ENCODE measurements around the gene INPP5F.

DNA sequence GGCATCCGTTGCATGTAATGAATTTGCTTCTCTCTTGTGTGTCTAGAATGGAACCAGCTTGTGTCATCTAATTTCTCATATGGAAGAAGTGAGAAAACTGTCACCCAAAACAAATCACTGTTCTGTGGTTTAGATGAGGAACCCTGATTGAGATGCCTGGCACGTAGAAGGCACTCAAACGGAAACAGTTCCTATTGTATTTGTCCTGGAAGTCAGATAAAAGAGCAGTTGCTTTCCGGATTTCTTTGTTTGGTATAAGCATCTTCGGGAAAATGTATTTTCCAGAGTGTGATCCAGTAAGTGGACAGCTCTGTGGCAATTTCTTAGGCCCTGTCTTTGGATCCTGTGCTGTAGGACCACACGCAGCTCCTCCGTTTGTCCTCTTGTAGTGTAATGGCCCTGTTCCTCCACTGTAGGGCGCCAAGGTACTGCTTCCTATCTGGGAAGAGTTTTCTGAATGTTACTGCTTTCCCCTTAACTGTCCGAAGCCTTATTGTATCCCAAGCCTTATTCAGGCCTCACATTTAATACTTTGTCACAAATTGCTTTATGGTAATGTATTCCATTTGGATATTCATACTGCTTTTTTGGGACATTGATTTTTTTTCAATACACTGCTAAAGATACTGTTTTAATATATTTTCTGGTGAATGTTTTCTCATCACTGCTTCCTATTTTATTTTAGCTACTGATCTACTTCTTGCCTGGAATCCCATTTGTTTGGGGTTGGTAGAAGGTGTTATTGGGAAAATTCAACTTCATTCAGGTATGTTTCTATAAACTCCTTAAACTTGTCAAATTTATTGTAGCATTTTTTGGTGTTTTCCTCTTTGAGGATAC, 24.8 kb downstream of the INPP5F start:
- TF ChIP-seq, protein P1, sequence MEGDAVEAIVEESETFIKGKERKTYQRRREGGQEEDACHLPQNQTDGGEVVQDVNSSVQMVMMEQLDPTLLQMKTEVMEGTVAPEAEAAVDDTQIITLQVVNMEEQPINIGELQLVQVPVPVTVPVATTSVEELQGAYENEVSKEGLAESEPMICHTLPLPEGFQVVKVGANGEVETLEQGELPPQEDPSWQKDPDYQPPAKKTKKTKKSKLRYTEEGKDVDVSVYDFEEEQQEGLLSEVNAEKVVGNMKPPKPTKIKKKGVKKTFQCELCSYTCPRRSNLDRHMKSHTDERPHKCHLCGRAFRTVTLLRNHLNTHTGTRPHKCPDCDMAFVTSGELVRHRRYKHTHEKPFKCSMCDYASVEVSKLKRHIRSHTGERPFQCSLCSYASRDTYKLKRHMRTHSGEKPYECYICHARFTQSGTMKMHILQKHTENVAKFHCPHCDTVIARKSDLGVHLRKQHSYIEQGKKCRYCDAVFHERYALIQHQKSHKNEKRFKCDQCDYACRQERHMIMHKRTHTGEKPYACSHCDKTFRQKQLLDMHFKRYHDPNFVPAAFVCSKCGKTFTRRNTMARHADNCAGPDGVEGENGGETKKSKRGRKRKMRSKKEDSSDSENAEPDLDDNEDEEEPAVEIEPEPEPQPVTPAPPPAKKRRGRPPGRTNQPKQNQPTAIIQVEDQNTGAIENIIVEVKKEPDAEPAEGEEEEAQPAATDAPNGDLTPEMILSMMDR (optimal IDR thresholded peaks at IDR 0.05 in 1 of 3, IDR thresholded peaks at IDR 0.05 in 1 of 3, conservative IDR thresholded peaks at IDR 0.05 in 1 of 3; ENCODE audit: extremely low read depth in 1 of 3, insufficient read depth in 2 of 3, low read length in 3 of 3), result peak; percentile 89 to 97 (median 94)
- TF ChIP-seq EZH2 (IDR thresholded peaks at IDR 0.05; ENCODE audit: low read length), result no peak
